Measurements from ENCODE around the gene MAP1LC3B2.

DNA sequence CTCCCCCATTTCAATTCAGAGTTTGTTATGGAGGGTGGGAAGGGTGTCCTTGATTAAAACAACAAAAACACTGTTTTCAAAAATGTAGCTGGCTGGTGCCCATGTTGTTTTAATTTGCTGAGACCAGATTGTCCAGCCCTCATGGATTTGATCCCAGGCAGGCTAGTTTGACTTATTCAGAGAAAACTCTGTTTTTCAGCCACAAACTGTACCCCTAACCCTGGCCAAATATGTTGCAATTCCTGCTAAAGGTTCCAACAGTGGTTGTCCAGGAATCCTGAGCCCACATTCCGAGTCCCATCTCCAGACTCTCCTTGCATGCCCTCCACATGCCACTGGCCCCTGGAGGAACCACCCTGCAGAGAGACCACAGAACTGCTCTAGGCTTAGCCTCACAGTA, 36.0 kb downstream of the MAP1LC3B2 start:
- TF ChIP-seq EP300 (IDR thresholded peaks at IDR 0.05) (no peak), POLR2AphosphoS5 (IDR thresholded peaks at IDR 0.05) (no peak), POLR2A (IDR thresholded peaks at IDR 0.05) (no peak)

Measured in upper lobe of left lung (tissue), 4 donors.